Erythroblast (primary cell): ENCODE data around the gene RHOT2.

Source experiments
- GATA1 ChIP-seq: IDR thresholded peaks from 2 replicates; pipeline ENCODE4 v1.6.1; 2011; ENCODE audit warnings: low read depth, mild to moderate bottlenecking, control low read depth, low read length, moderate library complexity
- POLR2A ChIP-seq: IDR thresholded peaks from 2 replicates; pipeline ENCODE4 v1.6.1; 2011; ENCODE audit warnings: mild to moderate bottlenecking, low read length

DNA sequence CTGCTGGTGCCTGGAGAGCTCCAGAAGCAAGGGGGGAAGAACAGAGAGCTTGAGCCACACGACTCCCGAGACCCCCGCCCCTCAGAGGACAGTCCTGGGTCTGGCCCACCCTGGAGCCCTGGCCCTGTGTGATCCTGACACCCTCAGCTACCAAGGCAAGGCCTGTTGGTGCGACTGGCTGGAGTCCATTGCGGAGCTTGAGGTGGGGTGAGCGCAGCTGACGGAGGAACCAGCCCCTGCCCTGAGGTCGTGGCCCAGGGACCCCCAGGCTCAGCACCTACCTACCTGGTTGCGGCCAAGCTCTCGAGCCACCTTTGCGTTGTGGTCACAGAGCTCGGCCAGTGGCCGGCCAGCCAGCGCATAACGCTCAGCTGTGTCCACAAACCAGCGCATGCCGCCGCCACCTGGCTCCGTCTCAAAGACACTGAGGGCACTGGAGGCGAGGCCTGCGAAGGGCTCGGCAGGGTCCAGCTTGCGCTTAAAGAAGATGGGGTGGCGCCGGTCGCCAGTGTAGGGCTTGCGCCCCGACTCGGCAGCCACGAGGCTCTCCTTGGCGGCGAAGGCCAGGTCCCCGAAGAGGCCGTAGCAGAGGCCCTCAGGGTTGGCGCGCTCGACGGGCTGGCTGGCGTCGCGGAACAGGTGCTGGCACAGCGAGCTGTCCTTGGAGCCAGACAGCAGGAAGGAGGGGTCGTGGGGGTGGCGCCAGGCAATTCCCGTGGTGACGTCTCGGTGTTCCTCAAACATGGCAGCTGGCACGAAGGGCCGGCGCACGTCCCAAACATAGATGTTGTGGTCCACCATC, 18.7 kb downstream of the RHOT2 start:
- TF ChIP-seq POLR2A (no peak), GATA1 (no peak)
